GM19351 (cell line): Measurements from ENCODE around the gene SURF6.
"Not testable (repeated sequence)": the region's sequence is repeated elsewhere in the genome, so short reads cannot be mapped to it uniquely, and the experiment has no call there.

Experiments
- ATAC-seq: cut with Tn5 transposase; IDR thresholded peaks from one replicate; pipeline ENCODE4 v1.9.1; 2021; ENCODE audit warnings: mild to moderate bottlenecking, moderate library complexity; ENCODE audit not compliant: unreplicated experiment

The SURF6 gene

GRCh38 chr9:133335924-133336811, at the start of gene SURF6:
Gene SURF6 (minus strand): TSS chr9:133336188. CDS start chr9:133336132, 56 bp downstream.
- peak; percentile 84 for ATAC-seq

GRCh38 chr9:133385452-133385851, 49.5 kb upstream of the SURF6 start:
- ATAC-seq = no peak

GRCh38 chr9:133384736-133385321, 48.8 kb upstream of the SURF6 start:
- ATAC-seq = no peak

- no peak for ATAC-seq
Observed at GRCh38 chr9:133383438-133383837, 47.5 kb upstream of the SURF6 start.

- ATAC-seq = no peak
Observed at GRCh38 chr9:133382507-133383141, 46.6 kb upstream of the SURF6 start.

GRCh38 chr9:133380734-133381133, 44.7 kb upstream of the SURF6 start:
- ATAC-seq = no peak

- no peak for ATAC-seq
Observed at GRCh38 chr9:133379153-133380086, 43.4 kb upstream of the SURF6 start.

- ATAC-seq = no peak
Observed at GRCh38 chr9:133378408-133378962, 42.5 kb upstream of the SURF6 start.

GRCh38 chr9:133377721-133378216, 41.8 kb upstream of the SURF6 start:
- no peak for ATAC-seq

- ATAC-seq = not testable (repeated sequence)
Observed at GRCh38 chr9:133377280-133377679, 41.3 kb upstream of the SURF6 start.

GRCh38 chr9:133375724-133376654, 40.0 kb upstream of the SURF6 start, which contains the start of the genes STKLD1 and SURF4:
Gene STKLD1 (plus strand): TSS chr9:133376366. CDS start chr9:133376474, 108 bp downstream.
Gene SURF4 (minus strand): TSS chr9:133376060. CDS start chr9:133375969, 91 bp downstream.
- ATAC-seq = peak; percentile 92

GRCh38 chr9:133375116-133375723, 39.2 kb upstream of the SURF6 start:
- peak; percentile 7 for ATAC-seq

- no peak for ATAC-seq
Observed at GRCh38 chr9:133374612-133375115, 38.7 kb upstream of the SURF6 start.

GRCh38 chr9:133372144-133372543, 36.2 kb upstream of the SURF6 start:
- ATAC-seq = no peak

- ATAC-seq = no peak
Observed at GRCh38 chr9:133371261-133371711, 35.3 kb upstream of the SURF6 start.

- no peak for ATAC-seq
Observed at GRCh38 chr9:133370685-133371084, 34.7 kb upstream of the SURF6 start.

GRCh38 chr9:133369933-133370332, 33.9 kb upstream of the SURF6 start:
- no peak for ATAC-seq

GRCh38 chr9:133369422-133369821, 33.4 kb upstream of the SURF6 start:
- no peak for ATAC-seq
